ENCODE measurements around the gene FAM13B. TPM values are rescaled to one million over a fixed set of nuclear protein-coding genes. Genes with fewer than 3 reads are reported as not detected.
"Not testable (repeated sequence)": the region's sequence is repeated elsewhere in the genome, so short reads cannot be mapped to it uniquely, and the experiment has no call there.

The FAM13B gene
- total RNA-seq, 1 experiment from 2014 or later = 23.5 TPM

- Histone ChIP-seq H3K4me3 (ENCODE audit: low read depth, low read length, poor library complexity, severe bottlenecking) (no peak overlapping the region), H3K36me3 (ENCODE audit: insufficient read depth, low read length, poor library complexity, severe bottlenecking) (no peaks in the 10 kb centered on the region), H3K27me3 (replicated peaks; ENCODE audit: insufficient read depth, low read depth, low read length, poor library complexity) (no peaks in the 10 kb centered on the region), H3K27ac (ENCODE audit: low read depth, low read length, poor library complexity, severe bottlenecking) (no peak overlapping the region), H3K4me1 (ENCODE audit: insufficient read depth, low read length, poor library complexity, severe bottlenecking) (peaks cover 12% of the 10 kb centered on the region), H3K9me3 (ENCODE audit: low read depth, low read length, poor library complexity, severe bottlenecking) (no peaks in the 10 kb centered on the region)
- intact Hi-C loops (cut with micrococcal nuclease; ENCODE audit: unreplicated experiment) = loop anchor here (10.0 kb wide), 1 partner anchor 275 kb away; the partner anchor contains the start of gene HNRNPA0
- TF ChIP-seq CTCF (conservative IDR thresholded peaks at IDR 0.05; ENCODE audit: low read depth, low read length) = no peak
- TF ChIP-seq EZH2 (IDR thresholded peaks at IDR 0.05; ENCODE audit: borderline replicate concordance, low read depth, low read length, poor library complexity, severe bottlenecking) = no peak
- POLR2A ChIA-PET (ENCODE audit: low non-redundant PET) = no interaction called here
- no peak for DNase-seq (ENCODE audit: low spot score)
- no TSS peak for BruUV-seq (replicated peaks)
- CTCF ChIA-PET = interaction anchor here (0.7 kb wide), 1 partner anchor 74 kb away, joined by 7 read pairs; no protein-coding TSS in a partner anchor
Measured at GRCh38 chr5:138029944-138030343, 2.9 kb downstream of the FAM13B start.

- Histone ChIP-seq H3K9me3 (ENCODE audit: low read depth, low read length, poor library complexity, severe bottlenecking) (no peaks in the 10 kb centered on the region), H3K27ac (ENCODE audit: low read depth, low read length, poor library complexity, severe bottlenecking) (no peak overlapping the region), H3K4me1 (ENCODE audit: insufficient read depth, low read length, poor library complexity, severe bottlenecking) (peaks cover 12% of the 10 kb centered on the region), H3K4me3 (ENCODE audit: low read depth, low read length, poor library complexity, severe bottlenecking) (no peak overlapping the region), H3K27me3 (replicated peaks; ENCODE audit: insufficient read depth, low read depth, low read length, poor library complexity) (no peaks in the 10 kb centered on the region), H3K36me3 (ENCODE audit: insufficient read depth, low read length, poor library complexity, severe bottlenecking) (no peaks in the 10 kb centered on the region)
- BruUV-seq (replicated peaks) = no TSS peak
- no peak for DNase-seq (ENCODE audit: low spot score)
- intact Hi-C loops (cut with micrococcal nuclease; ENCODE audit: unreplicated experiment) = no loop called here
- ChIA-PET POLR2A (ENCODE audit: low non-redundant PET) (no interaction called here), CTCF (interaction anchor here (0.6 kb wide), 1 partner anchor 38 kb away, joined by 5 read pairs; no protein-coding TSS in a partner anchor)
- TF ChIP-seq CTCF (conservative IDR thresholded peaks at IDR 0.05; ENCODE audit: low read depth, low read length) = no peak
- TF ChIP-seq EZH2 (IDR thresholded peaks at IDR 0.05; ENCODE audit: borderline replicate concordance, low read depth, low read length, poor library complexity, severe bottlenecking) = no peak
Measured at GRCh38 chr5:138029501-138029900, 3.4 kb downstream of the FAM13B start.

GRCh38 chr5:138028971-138029365, 3.9 kb downstream of the FAM13B start:
- no peak overlapping the region for H3K4me3 ChIP-seq (ENCODE audit: low read depth, low read length, poor library complexity, severe bottlenecking)
- intact Hi-C loops (cut with micrococcal nuclease; ENCODE audit: unreplicated experiment) = no loop called here
- CTCF ChIA-PET = interaction anchor here (0.6 kb wide), 1 partner anchor 38 kb away, joined by 5 read pairs; no protein-coding TSS in a partner anchor
- H3K36me3 ChIP-seq (ENCODE audit: insufficient read depth, low read length, poor library complexity, severe bottlenecking) = no peaks in the 10 kb centered on the region
- peaks cover 12% of the 10 kb centered on the region for H3K4me1 ChIP-seq (ENCODE audit: insufficient read depth, low read length, poor library complexity, severe bottlenecking)
- H3K27ac ChIP-seq (ENCODE audit: low read depth, low read length, poor library complexity, severe bottlenecking) = no peak overlapping the region
- no TSS peak for BruUV-seq (replicated peaks)
- H3K27me3 ChIP-seq (replicated peaks; ENCODE audit: insufficient read depth, low read depth, low read length, poor library complexity) = no peaks in the 10 kb centered on the region
- DNase-seq (ENCODE audit: low spot score) = no peak
- POLR2A ChIA-PET (ENCODE audit: low non-redundant PET) = interaction anchor here (0.6 kb wide), 1 partner anchor 252 kb away, joined by 4 read pairs; no protein-coding TSS in a partner anchor
- no peaks in the 10 kb centered on the region for H3K9me3 ChIP-seq (ENCODE audit: low read depth, low read length, poor library complexity, severe bottlenecking)
- no peak for TF ChIP-seq EZH2 (IDR thresholded peaks at IDR 0.05; ENCODE audit: borderline replicate concordance, low read depth, low read length, poor library complexity, severe bottlenecking)
- no peak for TF ChIP-seq CTCF (conservative IDR thresholded peaks at IDR 0.05; ENCODE audit: low read depth, low read length)

GRCh38 chr5:138028262-138028970, 4.5 kb downstream of the FAM13B start:
- H3K9me3 ChIP-seq (ENCODE audit: low read depth, low read length, poor library complexity, severe bottlenecking); H3K36me3 ChIP-seq (ENCODE audit: insufficient read depth, low read length, poor library complexity, severe bottlenecking); DNase-seq (ENCODE audit: low spot score); BruUV-seq (replicated peaks); H3K4me3 ChIP-seq (ENCODE audit: low read depth, low read length, poor library complexity, severe bottlenecking); H3K27ac ChIP-seq (ENCODE audit: low read depth, low read length, poor library complexity, severe bottlenecking); intact Hi-C loops (cut with micrococcal nuclease; ENCODE audit: unreplicated experiment); H3K27me3 ChIP-seq (replicated peaks; ENCODE audit: insufficient read depth, low read depth, low read length, poor library complexity); CTCF ChIA-PET: not testable (repeated sequence)
- POLR2A ChIA-PET (ENCODE audit: low non-redundant PET) = interaction anchor here (0.6 to 0.7 kb wide), 2 partner anchors 87 to 251 kb away, joined by 4 to 7 read pairs; no protein-coding TSS in a partner anchor
- peaks cover 12% of the 10 kb centered on the region for H3K4me1 ChIP-seq (ENCODE audit: insufficient read depth, low read length, poor library complexity, severe bottlenecking)

- H3K4me3 ChIP-seq (ENCODE audit: low read depth, low read length, poor library complexity, severe bottlenecking); POLR2A ChIA-PET (ENCODE audit: low non-redundant PET); DNase-seq (ENCODE audit: low spot score); intact Hi-C loops (cut with micrococcal nuclease; ENCODE audit: unreplicated experiment); H3K9me3 ChIP-seq (ENCODE audit: low read depth, low read length, poor library complexity, severe bottlenecking); CTCF ChIA-PET; H3K27me3 ChIP-seq (replicated peaks; ENCODE audit: insufficient read depth, low read depth, low read length, poor library complexity); H3K36me3 ChIP-seq (ENCODE audit: insufficient read depth, low read length, poor library complexity, severe bottlenecking); H3K27ac ChIP-seq (ENCODE audit: low read depth, low read length, poor library complexity, severe bottlenecking); BruUV-seq (replicated peaks): not testable (repeated sequence)
- H3K4me1 ChIP-seq (ENCODE audit: insufficient read depth, low read length, poor library complexity, severe bottlenecking) = peaks cover 12% of the 10 kb centered on the region
Measured at GRCh38 chr5:138026793-138027192, 6.1 kb downstream of the FAM13B start.

Measured in A673 (cell line).